Gastrocnemius medialis (tissue), 4 donors: ENCODE results near the gene CDC14B. TPM values are rescaled to one million over a fixed set of nuclear protein-coding genes. Genes with fewer than 3 reads are reported as not detected.

Experiments used
- ATAC-seq, 2 donors: fragments of 150-250 bp; one replicate each; pipeline ENCODE4 v1.9.1; 2016
- DNase-seq, 2 donors: peaks; one replicate each; pipeline ENCODE4 v3.0.0-alpha.2; 2019
- H3K27ac ChIP-seq, 4 donors: fragments of 200-600 bp; sonication (generic); 1 replicate in 1 of 4; 2 replicates in 3 of 4; pipeline ENCODE4 v1.5.1; 2016 to 2018; ENCODE audit warnings: mild to moderate bottlenecking in 2 of 4, moderate library complexity in 1 of 4
- H3K27me3 ChIP-seq, 3 donors: fragments of 200-600 bp; sonication (generic) in 2 of 3; 1 replicate in 1 of 3; 2 replicates in 2 of 3; pipeline versions ENCODE4 v1.5.1 to v1.6.0; 2016 to 2019; ENCODE audit warnings: mild to moderate bottlenecking in 1 of 3, moderate library complexity in 1 of 3
- H3K36me3 ChIP-seq, 2 donors: fragments of 200-600 bp; sonication (generic) in 1 of 2; one replicate each; pipeline ENCODE4 v1.5.1; 2017 to 2018
- H3K4me1 ChIP-seq, 2 donors: fragments of 200-600 bp; sonication (generic) in 1 of 2; one replicate each; pipeline ENCODE4 v1.5.1; 2016 to 2017; ENCODE audit warnings: mild to moderate bottlenecking in 2 of 2
- H3K4me3 ChIP-seq, 4 donors: fragments of 200-600 bp; sonication (generic) in 3 of 4; 1 replicate in 1 of 4; 2 replicates in 3 of 4; pipeline ENCODE4 v1.5.1; 2016 to 2019; ENCODE audit warnings: mild to moderate bottlenecking in 2 of 4
- H3K9me3 ChIP-seq, 3 donors: fragments of 200-600 bp; sonication (generic) in 2 of 3; 1 replicate in 1 of 3; 2 replicates in 2 of 3; pipeline ENCODE4 v1.5.1; 2016 to 2019
- POLR2A ChIP-seq, 2 donors: fragments of 450-650 bp; IDR thresholded peaks; one replicate each; pipeline ENCODE4 v1.6.1; 2017; ENCODE audit warnings: antibody characterized with exemption in 2 of 2, mild to moderate bottlenecking in 2 of 2, moderate library complexity in 2 of 2
- in situ Hi-C, 4 donors: fragments of 200-750 bp; cut with MboI; loops; one replicate each; pipeline versions ENCODE4 v1.15.0 to v1.8.0; 2017; ENCODE audit warnings: low sequenced_read_pairs in 4 of 4
- intact Hi-C: fragments of 100-400 bp; cut with DNase I; formaldehyde crosslinking; loops from one replicate; pipeline ENCODE4 v1.15.1; 2023; ENCODE audit warnings: low total_unique reads
- total RNA-seq, 4 donors: library from RNA; depleted of rRNA; stranded (reverse); fragments of >200 nt; gene quantifications; one replicate each; pipeline versions ENCODE4 v1.1.0 to v1.2.3, GENCODE V29; 2016
- TF ChIP-seq, protein P1 (sequence below), 5 experiments: fragments of 450-650 bp in 3 of 5; fragments of 200-600 bp in 2 of 5; sonication (generic) in 2 of 5; IDR thresholded peaks in 4 of 5; conservative IDR thresholded peaks in 1 of 5; 1 replicate in 4 of 5; 2 replicates in 1 of 5; pipeline ENCODE4 v1.5.1; 2016 to 2019; ENCODE audit warnings: antibody characterized with exemption in 5 of 5, mild to moderate bottlenecking in 3 of 5, moderate library complexity in 3 of 5

Gene CDC14B
- total RNA-seq, 4 donors from 2014 or later: 2.0 to 9.4 (median 5.5) TPM

DNA sequence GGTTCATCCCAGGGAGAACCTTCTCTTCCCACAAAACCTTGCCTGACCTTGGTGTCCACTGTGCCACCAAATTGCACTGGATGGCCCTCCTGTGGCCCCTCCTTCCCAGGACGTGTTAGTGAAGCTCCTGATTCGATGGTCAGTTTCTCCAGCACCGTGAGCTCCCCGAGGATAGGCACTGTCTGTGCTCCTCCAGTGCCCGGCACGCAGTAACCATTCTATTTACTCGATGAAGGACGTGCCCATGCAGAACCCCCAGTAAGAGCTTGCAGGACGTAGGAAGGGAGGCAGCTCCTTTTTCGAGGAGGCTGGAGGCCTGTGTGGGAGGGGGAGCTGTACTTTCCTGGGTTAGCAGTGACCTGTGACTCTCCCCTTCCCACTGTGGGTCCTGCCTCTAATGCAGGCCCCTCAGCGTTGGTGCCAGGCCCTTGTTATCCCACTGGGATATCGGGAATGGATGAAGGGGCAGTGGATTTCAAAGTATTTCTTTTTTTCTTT lies 130.1 kb downstream of the CDC14B start:
- intact Hi-C loops: no loop called here
- in situ Hi-C loops: no loop called here
- H3K4me1 ChIP-seq: peaks cover 19 to 21% of the 10 kb centered on the region in 2 donors
- H3K36me3 ChIP-seq: peaks cover 0 to 30% of the 10 kb centered on the region in 2 donors
- H3K4me3 ChIP-seq: no peak overlapping the region
- H3K27me3 ChIP-seq: no peaks in the 10 kb centered on the region
- H3K27ac ChIP-seq: no peak overlapping the region
- DNase-seq (no peak), ATAC-seq (no peak)
- no peaks in the 10 kb centered on the region for H3K9me3 ChIP-seq
- TF ChIP-seq POLR2A (IDR thresholded peaks at IDR 0.05): no peak
- TF ChIP-seq, protein P1, sequence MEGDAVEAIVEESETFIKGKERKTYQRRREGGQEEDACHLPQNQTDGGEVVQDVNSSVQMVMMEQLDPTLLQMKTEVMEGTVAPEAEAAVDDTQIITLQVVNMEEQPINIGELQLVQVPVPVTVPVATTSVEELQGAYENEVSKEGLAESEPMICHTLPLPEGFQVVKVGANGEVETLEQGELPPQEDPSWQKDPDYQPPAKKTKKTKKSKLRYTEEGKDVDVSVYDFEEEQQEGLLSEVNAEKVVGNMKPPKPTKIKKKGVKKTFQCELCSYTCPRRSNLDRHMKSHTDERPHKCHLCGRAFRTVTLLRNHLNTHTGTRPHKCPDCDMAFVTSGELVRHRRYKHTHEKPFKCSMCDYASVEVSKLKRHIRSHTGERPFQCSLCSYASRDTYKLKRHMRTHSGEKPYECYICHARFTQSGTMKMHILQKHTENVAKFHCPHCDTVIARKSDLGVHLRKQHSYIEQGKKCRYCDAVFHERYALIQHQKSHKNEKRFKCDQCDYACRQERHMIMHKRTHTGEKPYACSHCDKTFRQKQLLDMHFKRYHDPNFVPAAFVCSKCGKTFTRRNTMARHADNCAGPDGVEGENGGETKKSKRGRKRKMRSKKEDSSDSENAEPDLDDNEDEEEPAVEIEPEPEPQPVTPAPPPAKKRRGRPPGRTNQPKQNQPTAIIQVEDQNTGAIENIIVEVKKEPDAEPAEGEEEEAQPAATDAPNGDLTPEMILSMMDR (IDR thresholded peaks at IDR 0.05 in 4 of 5, conservative IDR thresholded peaks at IDR 0.05 in 1 of 5): no peak

DNA sequence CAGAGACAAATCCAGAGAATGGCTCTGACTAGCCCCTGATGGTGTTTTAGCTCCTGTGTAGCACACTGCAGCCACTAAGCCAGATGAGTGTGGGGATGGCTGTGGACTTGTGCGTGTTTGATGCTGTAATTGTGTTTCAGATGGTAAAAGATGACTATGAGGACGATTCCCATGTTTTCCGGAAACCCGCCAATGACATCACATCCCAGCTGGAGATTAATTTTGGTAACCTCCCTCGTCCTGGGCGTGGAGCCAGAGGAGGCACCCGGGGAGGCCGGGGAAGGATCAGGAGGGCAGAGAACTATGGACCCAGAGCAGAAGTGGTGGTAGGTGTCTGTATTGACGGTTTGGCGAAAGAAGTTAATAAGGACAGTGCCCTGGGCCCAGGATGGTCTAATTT lies 131.7 kb downstream of the CDC14B start:
- H3K4me3 ChIP-seq: no peak overlapping the region
- no peak for ATAC-seq
- H3K36me3 ChIP-seq: peaks cover 0 to 30% of the 10 kb centered on the region in 2 donors

DNA sequence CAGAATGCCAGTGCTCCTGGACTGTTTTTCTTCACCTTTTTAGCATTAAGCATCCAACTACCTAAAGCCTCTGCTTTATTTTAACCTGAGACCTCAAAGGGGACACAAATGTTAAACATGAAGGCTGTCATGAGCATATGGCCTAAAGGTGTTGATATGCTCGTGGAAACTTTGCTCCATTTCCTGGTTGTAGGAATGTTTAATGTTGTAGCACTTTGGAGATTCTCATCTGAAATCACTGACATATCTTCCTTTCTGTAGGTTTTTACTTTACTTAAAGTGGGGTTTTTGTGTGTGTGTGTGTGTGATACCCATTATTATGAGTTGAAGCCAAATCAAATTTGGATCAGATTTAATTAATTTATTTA lies 132.6 kb downstream of the CDC14B start:
- no peaks in the 10 kb centered on the region for H3K9me3 ChIP-seq
- H3K27ac ChIP-seq: peak overlapping the region; percentile 62 to 69 (median 66)
- no peak for ATAC-seq
- no peak for DNase-seq
- in situ Hi-C loops (no loop called here), intact Hi-C loops (loop anchor here (2.0 kb wide), 1 partner anchor 68 kb away; the partner anchor contains the start of gene ZNF367)
- peaks cover 19 to 21% of the 10 kb centered on the region in 2 donors for H3K4me1 ChIP-seq
- no peaks in the 10 kb centered on the region for H3K27me3 ChIP-seq
- H3K4me3 ChIP-seq: no peak overlapping the region
- TF ChIP-seq, protein P1 (IDR thresholded peaks at IDR 0.05 in 4 of 5, conservative IDR thresholded peaks at IDR 0.05 in 1 of 5): no peak
- TF ChIP-seq POLR2A (IDR thresholded peaks at IDR 0.05): no peak
- peaks cover 0 to 30% of the 10 kb centered on the region in 2 donors for H3K36me3 ChIP-seq

More for the DNA sequence above, 131.7 kb downstream of the CDC14B start:
- Histone ChIP-seq H3K4me1 (peaks cover 19 to 21% of the 10 kb centered on the region in 2 donors), H3K9me3 (no peaks in the 10 kb centered on the region), H3K27me3 (no peaks in the 10 kb centered on the region), H3K27ac (peak overlapping the region in 2 of 4 donors; percentile 16 to 27)
- no peak for TF ChIP-seq POLR2A (IDR thresholded peaks at IDR 0.05)
- TF ChIP-seq, protein P1 (IDR thresholded peaks at IDR 0.05 in 4 of 5, conservative IDR thresholded peaks at IDR 0.05 in 1 of 5): no peak
- DNase-seq: no peak
- in situ Hi-C loops: no loop called here
- intact Hi-C loops: loop anchor here (2.0 kb wide), 1 partner anchor 69 kb away; the partner anchor contains the start of gene ZNF367

DNA sequence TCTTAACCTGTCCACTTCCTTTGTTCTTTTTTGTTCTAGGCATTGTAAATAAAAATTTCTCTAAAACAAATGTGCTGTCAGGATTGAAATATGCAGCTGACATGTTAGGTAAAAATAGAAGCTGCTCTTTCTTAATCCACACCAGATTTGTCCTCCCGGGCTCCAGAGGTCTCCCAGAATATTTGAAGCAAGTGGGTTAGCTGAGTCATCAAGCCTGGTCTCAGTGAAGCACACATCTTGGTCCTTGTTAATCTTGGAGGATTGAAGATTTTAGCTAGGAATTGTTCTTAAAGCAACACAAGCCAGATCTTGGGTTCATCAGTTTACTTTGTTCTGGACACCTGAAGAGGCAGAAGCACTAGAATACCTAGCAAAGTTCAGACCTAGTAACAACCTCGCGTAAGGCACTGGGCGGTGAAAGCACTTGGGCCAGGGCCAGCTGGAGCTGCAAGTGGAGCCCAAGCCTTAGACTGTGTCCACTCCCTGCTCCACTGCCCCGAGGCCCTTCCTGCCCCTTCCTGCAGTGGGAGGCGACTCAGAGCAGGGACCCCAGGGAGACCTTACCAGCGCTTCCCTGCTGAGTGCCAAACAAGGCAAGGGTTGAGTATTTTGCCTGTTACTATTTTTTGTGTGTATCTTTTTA lies 133.1 kb downstream of the CDC14B start:
- H3K27ac ChIP-seq: peak overlapping the region; percentile 62 to 69 (median 66)

More for the DNA sequence above, 133.1 kb downstream of the CDC14B start:
- no peak for TF ChIP-seq POLR2A (IDR thresholded peaks at IDR 0.05)
- TF ChIP-seq, protein P1 (IDR thresholded peaks at IDR 0.05 in 4 of 5, conservative IDR thresholded peaks at IDR 0.05 in 1 of 5): no peak
- H3K36me3 ChIP-seq: peaks cover 0 to 29% of the 10 kb centered on the region in 2 donors
- H3K27me3 ChIP-seq: no peaks in the 10 kb centered on the region
- peaks cover 19 to 21% of the 10 kb centered on the region in 2 donors for H3K4me1 ChIP-seq
- DNase-seq (peak; percentile 36 to 72), ATAC-seq (peak; percentile 89 to 98)
- H3K4me3 ChIP-seq: no peak overlapping the region
- intact Hi-C loops: loop anchor here (2.0 kb wide), 1 partner anchor 68 kb away; the partner anchor contains the start of gene ZNF367
- H3K9me3 ChIP-seq: no peaks in the 10 kb centered on the region
- in situ Hi-C loops: no loop called here
